Measurements from ENCODE around the gene KIF5B.
"Not testable (repeated sequence)": the region's sequence is repeated elsewhere in the genome, so short reads cannot be mapped to it uniquely, and the experiment has no call there.

KIF5B gene

GRCh38 chr10:32059472-32059871 lies 3.2 kb upstream of the KIF5B start:
- DNase-seq: no peak

- DNase-seq: no peak
Measured at GRCh38 chr10:32057036-32057372, 779 bp upstream of the KIF5B start.

- peak; percentile 46 for DNase-seq
Measured at GRCh38 chr10:32055478-32056135, 618 bp downstream of the KIF5B start.

GRCh38 chr10:32054094-32054493 lies 2.1 kb downstream of the KIF5B start:
- DNase-seq: no peak

- not testable (repeated sequence) for DNase-seq
Measured at GRCh38 chr10:32053392-32053791, 2.8 kb downstream of the KIF5B start.

- DNase-seq: no peak
Measured at GRCh38 chr10:32051926-32052325, 4.3 kb downstream of the KIF5B start.

- no peak for DNase-seq
Measured at GRCh38 chr10:32050177-32050576, 6.0 kb downstream of the KIF5B start.

- DNase-seq: no peak
Measured at GRCh38 chr10:32049113-32049512, 7.1 kb downstream of the KIF5B start.

- no peak for DNase-seq
Measured at GRCh38 chr10:32048282-32048681, 7.9 kb downstream of the KIF5B start.

- DNase-seq: no peak
Measured at GRCh38 chr10:32047881-32048280, 8.3 kb downstream of the KIF5B start.

GRCh38 chr10:32046151-32046550 lies 10.1 kb downstream of the KIF5B start:
- DNase-seq: no peak

GRCh38 chr10:32042730-32043129 lies 13.5 kb downstream of the KIF5B start:
- DNase-seq: not testable (repeated sequence)

GRCh38 chr10:32041290-32042028 lies 14.8 kb downstream of the KIF5B start:
- no peak for DNase-seq

- no peak for DNase-seq
Measured at GRCh38 chr10:32039734-32040133, 16.5 kb downstream of the KIF5B start.

- no peak for DNase-seq
Measured at GRCh38 chr10:32038777-32039176, 17.4 kb downstream of the KIF5B start.

GRCh38 chr10:32036922-32037321 lies 19.3 kb downstream of the KIF5B start:
- no peak for DNase-seq

- no peak for DNase-seq
Measured at GRCh38 chr10:32035038-32035437, 21.2 kb downstream of the KIF5B start.

GRCh38 chr10:32033171-32033570 lies 23.1 kb downstream of the KIF5B start:
- DNase-seq: no peak

GRCh38 chr10:32031920-32032319 lies 24.3 kb downstream of the KIF5B start:
- DNase-seq: no peak

GRCh38 chr10:32031424-32031823 lies 24.8 kb downstream of the KIF5B start:
- DNase-seq: no peak

GRCh38 chr10:32028710-32029109 lies 27.5 kb downstream of the KIF5B start:
- DNase-seq: no peak

GRCh38 chr10:32023264-32023663 lies 33.0 kb downstream of the KIF5B start:
- DNase-seq: no peak

GRCh38 chr10:32017044-32017443 lies 39.2 kb downstream of the KIF5B start:
- no peak for DNase-seq

GRCh38 chr10:32015386-32015785 lies 40.8 kb downstream of the KIF5B start:
- DNase-seq: no peak

- no peak for DNase-seq
Measured at GRCh38 chr10:32007026-32007425, 49.2 kb downstream of the KIF5B start.

Measured in effector CD8-positive, alpha-beta T cell (primary cell).